ENCODE measurements around the gene MYLK2. TPM values are rescaled to one million over a fixed set of nuclear protein-coding genes. Genes with fewer than 3 reads are reported as not detected.
A peak's percentile ranks its signal among the peaks of the same experiment; 100 is the strongest.

MYLK2 gene
- not detected for total RNA-seq
- polyA plus RNA-seq, result not detected

DNA sequence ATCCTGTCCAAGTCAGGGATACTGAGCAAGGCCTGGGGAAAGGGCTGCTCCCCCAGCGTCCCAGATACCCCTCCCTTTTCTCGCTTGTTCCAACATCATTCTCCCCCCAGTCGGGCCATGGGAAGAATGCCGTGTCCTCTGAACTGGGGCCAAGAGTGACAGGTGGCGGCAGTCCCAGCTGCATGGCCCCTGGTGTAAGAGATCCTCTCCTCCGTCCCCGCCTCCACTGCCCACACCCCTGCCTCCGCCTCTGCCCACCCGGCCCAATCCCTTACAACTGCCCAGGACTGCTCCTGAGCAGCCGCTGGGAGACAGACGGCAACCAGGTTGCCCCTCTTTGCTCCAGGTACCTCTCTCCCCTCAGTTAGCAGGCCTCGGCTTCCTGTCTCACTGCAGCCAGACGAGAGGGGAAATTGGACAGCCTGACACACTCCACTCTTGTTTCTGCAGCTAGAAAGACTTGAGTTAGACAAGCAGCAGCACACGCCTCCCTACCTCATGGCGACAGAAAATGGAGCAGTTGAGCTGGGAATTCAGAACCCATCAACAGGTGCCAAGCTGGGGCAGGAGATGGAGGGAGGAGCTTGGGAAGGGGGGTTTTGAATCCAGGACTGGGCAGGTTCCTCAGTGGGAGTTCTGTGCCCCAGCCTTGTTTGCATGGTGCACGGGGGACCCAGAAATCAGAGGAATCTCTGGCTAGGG, at the start of gene MYLK2:
Gene MYLK2, plus strand, starts transcription at position 274 of the 702 bp plus-strand sequence. Its CDS starts 225 bp downstream, at position 499.
- H3K4me1 ChIP-seq (ENCODE audit: insufficient read depth, low read length), result no peaks in the 10 kb centered on the region
- no peak within 1 kb of the TSS for H3K27ac Mint-ChIP-seq
- intact Hi-C loops (cut with micrococcal nuclease), result no loop called here
- peaks cover 0 to 2% of the 10 kb centered on the region in 2 donors for H3K27me3 Mint-ChIP-seq
- DNase-seq, result no peak
- no peaks in the 10 kb centered on the region for H3K27me3 ChIP-seq (ENCODE audit: insufficient read depth, low read length)
- H3K9me3 ChIP-seq (ENCODE audit: control insufficient read depth in 1 of 2, low read length in 2 of 2), result no peaks in the 10 kb centered on the region
- ChIA-PET CTCF (ENCODE audit: partially characterized antibody) (interaction anchor here (1.4 to 2.3 kb wide), 3 partner anchors 31 to 211 kb away, joined by 3 to 7 read pairs (median 4); no protein-coding TSS in a partner anchor), POLR2A (ENCODE audit: partially characterized antibody) (no interaction called here)
- no peak within 1 kb of the TSS for H3K27ac ChIP-seq (ENCODE audit: low read depth, low read length)
- no peaks in the 10 kb centered on the region for H3K9me3 Mint-ChIP-seq
- H3K4me1 Mint-ChIP-seq, result peaks cover 0 to 7% (median 6%) of the 10 kb centered on the region in 4 donors
- no peak within 1 kb of the TSS for H3K4me3 ChIP-seq (ENCODE audit: low read length in 2 of 2)
- H3K36me3 Mint-ChIP-seq, result no peaks in the 10 kb centered on the region
- H3K4me3 Mint-ChIP-seq, result no peak within 1 kb of the TSS
- no peaks in the 10 kb centered on the region for H3K36me3 ChIP-seq (ENCODE audit: insufficient read depth, low read length)

DNA sequence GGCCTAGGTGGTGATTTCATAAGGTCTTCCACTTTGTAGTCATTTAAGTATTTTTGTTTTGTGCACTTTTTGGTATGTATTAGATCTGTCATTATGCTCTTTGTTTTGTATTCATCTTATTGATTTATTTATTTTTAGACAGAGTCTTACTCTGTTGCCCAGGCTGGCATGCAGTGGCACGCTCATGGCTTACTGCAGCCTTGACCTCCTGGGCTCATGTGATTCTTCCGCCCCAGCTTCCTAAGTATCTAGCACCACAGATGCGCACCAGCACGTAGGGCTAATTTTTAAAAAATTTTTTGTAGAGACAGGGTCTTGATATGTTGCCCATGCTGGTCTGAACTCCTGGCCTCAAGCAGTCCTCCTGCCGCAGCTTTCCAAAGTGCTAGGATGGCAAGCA, 49.5 kb upstream of the MYLK2 start:
- Mint-ChIP-seq H3K4me3 (peak overlapping the region in 6 of 8 donors; percentile 27 to 71 (median 52)), H3K27me3 (no peaks in the 10 kb centered on the region), H3K36me3 (no peaks in the 10 kb centered on the region), H3K4me1 (peaks cover 7 to 11% (median 9%) of the 10 kb centered on the region in 4 donors), H3K27ac (peak overlapping the region in 1 of 7 donors; percentile 17), H3K9me3 (peaks cover 0 to 2% (median 0%) of the 10 kb centered on the region in 8 donors)
- Histone ChIP-seq H3K4me1 (ENCODE audit: insufficient read depth, low read length) (peaks cover 4% of the 10 kb centered on the region), H3K9me3 (ENCODE audit: control insufficient read depth in 1 of 2, low read length in 2 of 2) (no peaks in the 10 kb centered on the region), H3K36me3 (ENCODE audit: insufficient read depth, low read length) (no peaks in the 10 kb centered on the region), H3K4me3 (ENCODE audit: low read length in 2 of 2) (no peak overlapping the region), H3K27ac (ENCODE audit: low read depth, low read length) (no peak overlapping the region), H3K27me3 (ENCODE audit: insufficient read depth, low read length) (no peaks in the 10 kb centered on the region)
- ChIA-PET POLR2A (ENCODE audit: partially characterized antibody) (interaction anchor here (0.5 kb wide), 1 partner anchor 1051 kb away, joined by 4 read pairs; no protein-coding TSS in a partner anchor), CTCF (ENCODE audit: partially characterized antibody) (no interaction called here)
- intact Hi-C loops (cut with micrococcal nuclease), result no loop called here
- no peak for DNase-seq

DNA sequence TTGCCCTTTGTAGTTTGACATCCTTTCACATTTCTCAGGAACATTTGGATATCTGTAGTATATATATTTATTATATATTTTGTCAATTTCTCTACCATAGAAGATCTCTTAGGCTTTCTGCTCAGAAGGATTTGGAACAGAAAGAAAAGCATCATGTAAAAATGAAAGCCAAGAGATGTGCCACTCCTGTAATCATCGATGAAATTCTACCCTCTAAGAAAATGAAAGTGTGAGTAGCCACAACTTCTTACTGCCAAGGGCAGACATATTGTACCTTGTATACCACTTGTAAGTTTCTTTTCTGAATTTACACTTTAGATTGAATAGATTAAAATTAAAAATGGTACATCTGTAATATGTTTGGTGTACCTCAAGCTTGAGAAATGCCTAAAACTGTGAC, 48.9 kb upstream of the MYLK2 start:
- H3K27ac Mint-ChIP-seq, result peak overlapping the region in 2 of 7 donors; percentile 41 to 76
- Histone ChIP-seq H3K36me3 (ENCODE audit: insufficient read depth, low read length) (no peaks in the 10 kb centered on the region), H3K9me3 (ENCODE audit: control insufficient read depth in 1 of 2, low read length in 2 of 2) (no peaks in the 10 kb centered on the region), H3K4me1 (ENCODE audit: insufficient read depth, low read length) (peaks cover 4% of the 10 kb centered on the region), H3K4me3 (ENCODE audit: low read length in 2 of 2) (peak overlapping the region in 1 of 2 donors; percentile 32), H3K27me3 (ENCODE audit: insufficient read depth, low read length) (no peaks in the 10 kb centered on the region), H3K27ac (ENCODE audit: low read depth, low read length) (no peak overlapping the region)
- H3K4me3 Mint-ChIP-seq, result peak overlapping the region in 7 of 8 donors; percentile 52 to 71 (median 61)
- H3K4me1 Mint-ChIP-seq, result peaks cover 7 to 11% (median 9%) of the 10 kb centered on the region in 4 donors
- H3K36me3 Mint-ChIP-seq, result no peaks in the 10 kb centered on the region
- DNase-seq, result peak in 4 of 5 donors; percentile 3 to 9 (median 6)
- H3K9me3 Mint-ChIP-seq, result peaks cover 0 to 2% (median 0%) of the 10 kb centered on the region in 8 donors
- ChIA-PET POLR2A (ENCODE audit: partially characterized antibody) (interaction anchor here (0.6 to 1.2 kb wide), 2 partner anchors 32 to 46 kb away, joined by 3 to 5 read pairs; no protein-coding TSS in a partner anchor), CTCF (ENCODE audit: partially characterized antibody) (no interaction called here)
- intact Hi-C loops (cut with micrococcal nuclease), result no loop called here
- no peaks in the 10 kb centered on the region for H3K27me3 Mint-ChIP-seq

DNA sequence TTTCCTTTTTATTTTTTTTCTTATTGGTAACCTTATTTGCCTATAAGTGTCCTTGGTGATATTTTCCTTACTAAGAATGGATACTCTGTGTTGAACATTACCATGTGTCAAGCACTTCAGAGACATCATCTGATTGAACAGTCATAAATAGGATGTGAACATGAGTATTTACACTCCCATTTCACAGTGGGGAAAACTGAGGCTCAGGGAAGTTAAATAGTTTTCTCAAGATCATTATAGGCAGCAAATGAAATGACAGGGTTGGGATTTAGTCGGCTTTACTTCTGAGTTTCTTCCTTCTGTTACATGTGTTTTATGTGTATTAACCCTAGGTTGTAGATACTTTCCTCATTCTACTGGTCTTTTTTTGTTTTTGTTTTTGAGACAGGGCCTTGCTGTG, 44.7 kb upstream of the MYLK2 start:
- Histone ChIP-seq H3K9me3 (ENCODE audit: control insufficient read depth in 1 of 2, low read length in 2 of 2) (no peaks in the 10 kb centered on the region), H3K27ac (ENCODE audit: low read depth, low read length) (no peak overlapping the region), H3K4me1 (ENCODE audit: insufficient read depth, low read length) (peaks cover 4% of the 10 kb centered on the region), H3K36me3 (ENCODE audit: insufficient read depth, low read length) (no peaks in the 10 kb centered on the region), H3K4me3 (ENCODE audit: low read length in 2 of 2) (no peak overlapping the region), H3K27me3 (ENCODE audit: insufficient read depth, low read length) (no peaks in the 10 kb centered on the region)
- Mint-ChIP-seq H3K9me3 (peaks cover 0 to 2% (median 0%) of the 10 kb centered on the region in 8 donors), H3K4me3 (no peak overlapping the region), H3K27me3 (no peaks in the 10 kb centered on the region), H3K27ac (peak overlapping the region in 1 of 7 donors; percentile 25), H3K4me1 (peaks cover 4 to 11% (median 9%) of the 10 kb centered on the region in 4 donors), H3K36me3 (no peaks in the 10 kb centered on the region)
- POLR2A ChIA-PET (ENCODE audit: partially characterized antibody), result no interaction called here
- no peak for DNase-seq
- CTCF ChIA-PET (ENCODE audit: partially characterized antibody), result no interaction called here
- intact Hi-C loops (cut with micrococcal nuclease), result no loop called here

DNA sequence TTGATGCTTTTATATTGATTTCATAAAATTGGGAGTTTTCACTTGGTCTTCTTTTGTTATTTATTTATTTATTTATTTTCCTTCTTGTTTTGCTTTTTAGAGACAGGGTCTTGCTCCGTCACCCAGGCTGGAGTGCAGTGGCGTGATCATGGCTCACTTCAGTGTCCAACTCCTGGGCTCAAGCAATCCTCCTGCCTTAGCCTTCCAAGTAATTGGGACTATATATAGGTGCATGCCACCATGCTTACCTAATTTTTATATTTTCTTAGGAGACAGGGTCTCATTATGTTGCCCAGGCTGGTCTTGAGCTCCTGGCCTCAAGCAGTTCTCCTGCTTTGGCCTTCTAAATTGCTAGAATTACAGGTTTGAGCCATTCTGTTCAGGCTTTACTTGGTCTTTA, 38.3 kb upstream of the MYLK2 start:
- Mint-ChIP-seq H3K27me3 (no peaks in the 10 kb centered on the region), H3K36me3 (no peaks in the 10 kb centered on the region), H3K4me3 (no peak overlapping the region), H3K4me1 (no peaks in the 10 kb centered on the region), H3K9me3 (no peaks in the 10 kb centered on the region), H3K27ac (no peak overlapping the region)
- Histone ChIP-seq H3K27me3 (ENCODE audit: insufficient read depth, low read length) (no peaks in the 10 kb centered on the region), H3K4me3 (ENCODE audit: low read length in 2 of 2) (no peak overlapping the region), H3K27ac (ENCODE audit: low read depth, low read length) (no peak overlapping the region), H3K4me1 (ENCODE audit: insufficient read depth, low read length) (no peaks in the 10 kb centered on the region), H3K36me3 (ENCODE audit: insufficient read depth, low read length) (no peaks in the 10 kb centered on the region), H3K9me3 (ENCODE audit: control insufficient read depth in 1 of 2, low read length in 2 of 2) (no peaks in the 10 kb centered on the region)
- POLR2A ChIA-PET (ENCODE audit: partially characterized antibody), result no interaction called here
- intact Hi-C loops (cut with micrococcal nuclease), result no loop called here
- CTCF ChIA-PET (ENCODE audit: partially characterized antibody), result no interaction called here
- no peak for DNase-seq

DNA sequence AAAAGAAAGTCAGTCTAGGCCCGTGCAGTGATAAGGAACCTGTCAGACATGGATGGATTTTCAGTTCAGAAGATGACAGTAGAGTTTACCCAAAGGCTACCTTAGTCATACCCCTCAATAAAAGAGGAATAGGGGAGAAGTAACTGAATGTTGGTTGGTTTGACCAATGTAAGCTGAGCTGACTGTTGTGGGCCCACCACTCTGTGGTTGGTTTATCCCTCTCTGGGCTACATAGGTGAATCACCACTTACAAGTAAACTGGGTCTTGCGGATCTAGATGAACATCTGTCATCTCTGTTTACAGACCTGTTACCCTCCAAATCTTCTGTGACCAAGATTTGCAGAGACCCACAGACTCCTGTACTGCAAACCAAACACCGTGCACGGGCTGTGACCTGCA, 37.2 kb upstream of the MYLK2 start:
- no peak for DNase-seq
- intact Hi-C loops (cut with micrococcal nuclease), result no loop called here
- CTCF ChIA-PET (ENCODE audit: partially characterized antibody), result no interaction called here
- H3K27ac Mint-ChIP-seq, result no peak overlapping the region
- H3K4me1 ChIP-seq (ENCODE audit: insufficient read depth, low read length), result no peaks in the 10 kb centered on the region
- H3K4me3 ChIP-seq (ENCODE audit: low read length in 2 of 2), result no peak overlapping the region
- POLR2A ChIA-PET (ENCODE audit: partially characterized antibody), result no interaction called here
- H3K27me3 ChIP-seq (ENCODE audit: insufficient read depth, low read length), result no peaks in the 10 kb centered on the region
- H3K9me3 Mint-ChIP-seq, result no peaks in the 10 kb centered on the region
- no peak overlapping the region for H3K4me3 Mint-ChIP-seq
- H3K36me3 Mint-ChIP-seq, result no peaks in the 10 kb centered on the region
- no peaks in the 10 kb centered on the region for H3K36me3 ChIP-seq (ENCODE audit: insufficient read depth, low read length)
- no peaks in the 10 kb centered on the region for H3K9me3 ChIP-seq (ENCODE audit: control insufficient read depth in 1 of 2, low read length in 2 of 2)
- H3K27me3 Mint-ChIP-seq, result no peaks in the 10 kb centered on the region
- H3K4me1 Mint-ChIP-seq, result no peaks in the 10 kb centered on the region
- no peak overlapping the region for H3K27ac ChIP-seq (ENCODE audit: low read depth, low read length)

DNA sequence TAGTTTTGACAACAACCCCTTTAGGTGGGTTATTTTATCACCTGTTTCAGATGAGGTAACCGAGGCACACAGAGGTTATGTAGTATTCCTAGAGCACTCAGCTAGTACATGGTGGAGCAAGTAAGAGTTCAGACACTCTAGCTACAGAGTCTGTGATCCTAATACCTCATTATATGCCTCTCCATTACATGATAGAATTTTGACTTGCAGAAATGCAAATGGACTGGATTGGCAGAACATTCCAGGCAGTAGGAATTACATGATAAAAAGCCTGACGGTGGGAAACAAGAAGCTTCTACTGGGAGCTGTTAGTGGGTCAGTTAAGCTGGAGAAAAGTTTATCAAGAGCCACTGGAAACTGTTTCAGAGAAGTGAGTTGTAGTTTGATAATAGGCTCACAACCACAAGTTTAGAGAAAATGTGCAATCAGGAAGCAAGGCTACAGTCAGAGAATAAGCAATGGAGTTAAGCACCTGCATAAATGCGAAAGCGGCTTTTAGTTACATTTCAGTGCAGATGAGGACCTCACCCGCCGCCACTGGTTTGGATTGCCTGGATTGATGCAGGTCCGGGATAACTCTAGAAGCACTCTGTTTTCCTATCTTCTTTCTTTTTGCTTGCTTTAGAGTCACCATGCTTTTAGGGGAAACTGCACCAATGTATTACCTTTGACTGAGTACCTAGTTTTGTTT, 34.7 kb upstream of the MYLK2 start:
- H3K4me1 ChIP-seq (ENCODE audit: insufficient read depth, low read length), result no peaks in the 10 kb centered on the region
- no peaks in the 10 kb centered on the region for H3K36me3 Mint-ChIP-seq

More for the DNA sequence above, 34.7 kb upstream of the MYLK2 start:
- no peak overlapping the region for H3K27ac Mint-ChIP-seq
- no peak overlapping the region for H3K27ac ChIP-seq (ENCODE audit: low read depth, low read length)
- no peaks in the 10 kb centered on the region for H3K9me3 ChIP-seq (ENCODE audit: control insufficient read depth in 1 of 2, low read length in 2 of 2)
- no peaks in the 10 kb centered on the region for H3K9me3 Mint-ChIP-seq
- intact Hi-C loops (cut with micrococcal nuclease), result no loop called here
- POLR2A ChIA-PET (ENCODE audit: partially characterized antibody), result no interaction called here
- no peaks in the 10 kb centered on the region for H3K36me3 ChIP-seq (ENCODE audit: insufficient read depth, low read length)
- H3K4me3 ChIP-seq (ENCODE audit: low read length in 2 of 2), result no peak overlapping the region
- no peak overlapping the region for H3K4me3 Mint-ChIP-seq
- no peak for DNase-seq
- H3K4me1 Mint-ChIP-seq, result no peaks in the 10 kb centered on the region
- no peaks in the 10 kb centered on the region for H3K27me3 ChIP-seq (ENCODE audit: insufficient read depth, low read length)
- H3K27me3 Mint-ChIP-seq, result no peaks in the 10 kb centered on the region
- CTCF ChIA-PET (ENCODE audit: partially characterized antibody), result no interaction called here

Measured in CD4-positive, alpha-beta memory T cell (primary cell).